HTR-8/SVneo (cell line): ENCODE results near the gene RAD18.
A peak's percentile ranks its signal among the peaks of the same experiment; 100 is the strongest.

Experiments
- DNase-seq: peaks from one replicate; pipeline ENCODE4 v3.0.0; 2011; ENCODE audit warnings: low spot score, mixed read lengths; ENCODE audit not compliant: insufficient read length
- FAIRE-seq: peaks from 2 replicates; lab custom pipeline; 2011; peaks lifted over from hg19 to GRCh38; lab: Jason Lieb, UNC

Gene RAD18

GRCh38 chr3:8871306-8871705 lies 92.0 kb downstream of the RAD18 start:
- DNase-seq (no peak), FAIRE-seq (no peak)

GRCh38 chr3:8870134-8870533 lies 93.1 kb downstream of the RAD18 start:
- DNase-seq (no peak), FAIRE-seq (no peak)

GRCh38 chr3:8869613-8870012 lies 93.7 kb downstream of the RAD18 start:
- peak; percentile 79 for FAIRE-seq

GRCh38 chr3:8868996-8869395 lies 94.3 kb downstream of the RAD18 start:
- FAIRE-seq (no peak), DNase-seq (no peak)

More at GRCh38 chr3:8869613-8870012, 93.7 kb downstream of the RAD18 start:
- DNase-seq, result peak; percentile 82

- FAIRE-seq (no peak), DNase-seq (no peak)
Observed at GRCh38 chr3:8867646-8868045, 95.6 kb downstream of the RAD18 start.

- DNase-seq (no peak), FAIRE-seq (peak; percentile 79)
Observed at GRCh38 chr3:8865697-8866096, 97.6 kb downstream of the RAD18 start.

GRCh38 chr3:8864402-8865350 lies 98.6 kb downstream of the RAD18 start:
- no peak for FAIRE-seq
- no peak for DNase-seq

- FAIRE-seq (no peak), DNase-seq (no peak)
Observed at GRCh38 chr3:8863891-8864290, 99.4 kb downstream of the RAD18 start.

GRCh38 chr3:8857720-8858367 lies 105.4 kb downstream of the RAD18 start:
- FAIRE-seq (no peak), DNase-seq (no peak)

GRCh38 chr3:8856721-8857120 lies 106.6 kb downstream of the RAD18 start:
- DNase-seq, result no peak
- FAIRE-seq, result no peak

- FAIRE-seq, result no peak
- no peak for DNase-seq
Observed at GRCh38 chr3:8856071-8856470, 107.2 kb downstream of the RAD18 start.

- DNase-seq (no peak), FAIRE-seq (no peak)
Observed at GRCh38 chr3:8854656-8855055, 108.6 kb downstream of the RAD18 start.

- FAIRE-seq (no peak), DNase-seq (no peak)
Observed at GRCh38 chr3:8853081-8853480, 110.2 kb downstream of the RAD18 start.

- DNase-seq, result no peak
- no peak for FAIRE-seq
Observed at GRCh38 chr3:8852511-8852910, 110.8 kb downstream of the RAD18 start.

GRCh38 chr3:8851703-8852102 lies 111.6 kb downstream of the RAD18 start:
- no peak for DNase-seq
- FAIRE-seq, result peak; percentile 26

- FAIRE-seq (peak; percentile 93), DNase-seq (peak; percentile 34)
Observed at GRCh38 chr3:8848696-8849131, 114.6 kb downstream of the RAD18 start.

GRCh38 chr3:8847317-8847716 lies 116.0 kb downstream of the RAD18 start:
- FAIRE-seq (no peak), DNase-seq (no peak)

- FAIRE-seq, result no peak
Observed at GRCh38 chr3:8846176-8846575, 117.1 kb downstream of the RAD18 start.

GRCh38 chr3:8845641-8846040 lies 117.6 kb downstream of the RAD18 start:
- FAIRE-seq, result no peak
- DNase-seq, result peak; percentile 61

More at GRCh38 chr3:8846176-8846575, 117.1 kb downstream of the RAD18 start:
- no peak for DNase-seq

- FAIRE-seq (no peak), DNase-seq (no peak)
Observed at GRCh38 chr3:8843347-8843746, 119.9 kb downstream of the RAD18 start.

- FAIRE-seq (no peak), DNase-seq (no peak)
Observed at GRCh38 chr3:8842293-8842692, 121.0 kb downstream of the RAD18 start.
